ENCODE results near the gene ZNF335.
A peak's percentile ranks its signal among the peaks of the same experiment; 100 is the strongest.

The ZNF335 gene, protein sequence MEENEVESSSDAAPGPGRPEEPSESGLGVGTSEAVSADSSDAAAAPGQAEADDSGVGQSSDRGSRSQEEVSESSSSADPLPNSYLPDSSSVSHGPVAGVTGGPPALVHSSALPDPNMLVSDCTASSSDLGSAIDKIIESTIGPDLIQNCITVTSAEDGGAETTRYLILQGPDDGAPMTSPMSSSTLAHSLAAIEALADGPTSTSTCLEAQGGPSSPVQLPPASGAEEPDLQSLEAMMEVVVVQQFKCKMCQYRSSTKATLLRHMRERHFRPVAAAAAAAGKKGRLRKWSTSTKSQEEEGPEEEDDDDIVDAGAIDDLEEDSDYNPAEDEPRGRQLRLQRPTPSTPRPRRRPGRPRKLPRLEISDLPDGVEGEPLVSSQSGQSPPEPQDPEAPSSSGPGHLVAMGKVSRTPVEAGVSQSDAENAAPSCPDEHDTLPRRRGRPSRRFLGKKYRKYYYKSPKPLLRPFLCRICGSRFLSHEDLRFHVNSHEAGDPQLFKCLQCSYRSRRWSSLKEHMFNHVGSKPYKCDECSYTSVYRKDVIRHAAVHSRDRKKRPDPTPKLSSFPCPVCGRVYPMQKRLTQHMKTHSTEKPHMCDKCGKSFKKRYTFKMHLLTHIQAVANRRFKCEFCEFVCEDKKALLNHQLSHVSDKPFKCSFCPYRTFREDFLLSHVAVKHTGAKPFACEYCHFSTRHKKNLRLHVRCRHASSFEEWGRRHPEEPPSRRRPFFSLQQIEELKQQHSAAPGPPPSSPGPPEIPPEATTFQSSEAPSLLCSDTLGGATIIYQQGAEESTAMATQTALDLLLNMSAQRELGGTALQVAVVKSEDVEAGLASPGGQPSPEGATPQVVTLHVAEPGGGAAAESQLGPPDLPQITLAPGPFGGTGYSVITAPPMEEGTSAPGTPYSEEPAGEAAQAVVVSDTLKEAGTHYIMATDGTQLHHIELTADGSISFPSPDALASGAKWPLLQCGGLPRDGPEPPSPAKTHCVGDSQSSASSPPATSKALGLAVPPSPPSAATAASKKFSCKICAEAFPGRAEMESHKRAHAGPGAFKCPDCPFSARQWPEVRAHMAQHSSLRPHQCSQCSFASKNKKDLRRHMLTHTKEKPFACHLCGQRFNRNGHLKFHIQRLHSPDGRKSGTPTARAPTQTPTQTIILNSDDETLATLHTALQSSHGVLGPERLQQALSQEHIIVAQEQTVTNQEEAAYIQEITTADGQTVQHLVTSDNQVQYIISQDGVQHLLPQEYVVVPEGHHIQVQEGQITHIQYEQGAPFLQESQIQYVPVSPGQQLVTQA (N-terminal part only)

GRCh38 chr20:45971675-45972499, at the start of gene ZNF335:
Gene ZNF335, minus strand, starts transcription at chr20:45972203. Its CDS starts 793 bp downstream, at chr20:45971410.
- DNase-seq, result peak; percentile 99

- no peak for DNase-seq
Measured at GRCh38 chr20:46020555-46020954, 48.6 kb upstream of the ZNF335 start.

- DNase-seq, result no peak
Measured at GRCh38 chr20:46018611-46019010, 46.6 kb upstream of the ZNF335 start.

DNA sequence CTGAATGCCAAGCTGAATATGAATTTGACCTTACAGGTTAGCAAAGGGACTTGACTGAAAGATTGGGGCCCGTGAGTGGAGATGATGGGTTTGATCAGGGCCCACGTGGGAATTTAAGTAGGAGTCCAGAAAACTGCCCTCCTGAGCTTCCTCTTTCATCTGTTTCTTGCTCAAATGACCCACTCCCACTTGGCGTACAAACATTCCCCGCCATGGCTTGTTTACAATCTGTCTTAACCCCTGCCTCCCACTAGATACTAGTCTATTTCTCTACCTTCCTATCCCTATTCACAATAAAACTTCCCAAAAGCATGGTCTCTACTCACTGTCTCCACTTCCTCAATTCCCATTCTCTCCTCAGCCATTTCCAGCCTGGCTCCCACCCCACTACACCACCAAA, 46.1 kb upstream of the ZNF335 start:
- DNase-seq, result no peak

DNA sequence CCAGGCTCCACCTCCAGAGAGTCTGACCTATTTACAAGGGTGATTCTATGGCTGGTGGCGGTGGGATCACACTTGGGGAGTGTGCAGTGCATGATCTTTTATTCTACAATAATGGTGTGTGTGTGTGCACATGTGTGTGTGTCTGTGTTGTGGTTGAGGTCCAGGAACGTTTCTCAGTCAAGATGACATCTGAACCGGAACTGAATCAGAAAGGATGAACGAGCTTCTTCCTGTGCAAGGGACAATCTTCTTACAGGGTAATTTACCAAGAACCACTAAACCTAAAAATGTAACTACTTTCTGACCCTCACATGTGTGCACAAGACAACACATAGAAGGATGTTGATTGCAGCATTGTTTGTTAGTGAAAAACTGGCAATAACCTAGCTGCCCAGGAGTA, 45.3 kb upstream of the ZNF335 start:
- DNase-seq, result no peak

DNA sequence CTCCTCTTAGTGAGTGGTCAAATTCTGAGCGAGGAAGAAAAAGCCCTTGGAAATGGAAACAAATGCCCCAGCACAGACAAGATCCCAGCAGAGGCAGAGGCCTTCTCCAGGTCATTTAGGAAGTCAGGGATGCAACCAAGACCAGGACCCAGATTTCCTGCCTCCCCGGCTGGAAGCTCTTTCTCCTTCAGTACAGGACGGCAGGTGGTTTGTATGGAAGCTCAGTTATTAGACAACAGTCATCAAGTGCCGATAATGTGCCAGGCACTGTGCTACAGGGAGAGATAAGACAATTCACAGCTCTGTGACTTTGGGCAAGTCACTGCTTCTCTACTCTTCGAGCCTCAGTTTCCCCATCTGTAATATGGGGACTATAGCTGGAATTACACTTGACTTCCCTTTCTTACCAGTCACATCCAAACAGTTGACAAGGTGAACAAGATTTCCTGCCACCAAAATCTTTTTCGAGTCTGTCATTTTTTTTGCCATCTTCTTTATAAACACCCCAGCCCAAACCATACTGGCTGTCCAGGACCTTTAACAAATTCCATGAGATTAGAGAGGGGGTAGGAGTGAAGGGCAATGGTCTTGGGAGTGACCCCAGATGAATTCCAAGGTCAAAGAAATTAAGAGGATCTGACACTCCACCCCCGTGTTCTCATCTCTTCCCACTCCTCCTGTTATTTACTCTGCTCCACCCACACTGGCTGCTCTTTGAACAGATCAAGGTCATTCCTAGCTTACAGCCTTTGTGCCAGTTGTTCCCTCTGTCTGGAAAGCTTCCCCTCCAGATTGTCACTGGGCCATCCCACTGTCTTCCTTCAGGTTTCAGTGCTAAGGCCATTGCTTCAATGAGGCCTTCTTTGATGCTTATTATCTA, 42.8 kb upstream of the ZNF335 start:
- no peak for DNase-seq

DNA sequence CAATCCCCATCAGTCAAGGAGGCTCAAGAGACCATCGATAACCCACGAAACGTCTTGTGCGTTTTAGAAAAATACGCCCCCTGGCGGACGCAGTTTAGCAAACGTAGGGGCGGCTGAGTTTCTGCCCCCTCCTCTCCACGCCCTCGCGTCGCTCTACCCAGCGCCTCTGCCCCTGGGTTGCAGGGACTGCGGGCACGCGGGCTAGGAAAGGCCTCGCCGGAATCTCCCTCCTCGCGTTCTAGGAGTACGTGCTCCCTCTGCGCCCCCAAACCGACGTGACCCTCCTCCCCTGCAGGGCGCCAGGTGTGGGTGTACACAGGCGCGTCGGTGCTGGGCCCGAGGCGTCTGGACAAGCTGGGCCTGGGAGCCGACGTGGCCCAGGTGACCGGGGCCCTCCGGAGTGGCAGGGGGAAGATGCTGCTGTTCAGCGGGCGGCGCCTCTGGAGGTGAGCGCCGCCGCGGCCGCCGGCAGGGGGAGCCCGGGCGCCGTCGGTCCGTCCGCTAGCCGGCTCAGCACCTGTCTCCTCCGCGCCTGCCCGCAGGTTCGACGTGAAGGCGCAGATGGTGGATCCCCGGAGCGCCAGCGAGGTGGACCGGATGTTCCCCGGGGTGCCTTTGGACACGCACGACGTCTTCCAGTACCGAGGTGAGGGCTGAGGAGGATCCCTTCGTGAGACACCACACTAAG, 42.0 kb upstream of the ZNF335 start:
- no peak for DNase-seq

GRCh38 chr20:46013322-46013828, 41.4 kb upstream of the ZNF335 start:
- no peak for DNase-seq

DNA sequence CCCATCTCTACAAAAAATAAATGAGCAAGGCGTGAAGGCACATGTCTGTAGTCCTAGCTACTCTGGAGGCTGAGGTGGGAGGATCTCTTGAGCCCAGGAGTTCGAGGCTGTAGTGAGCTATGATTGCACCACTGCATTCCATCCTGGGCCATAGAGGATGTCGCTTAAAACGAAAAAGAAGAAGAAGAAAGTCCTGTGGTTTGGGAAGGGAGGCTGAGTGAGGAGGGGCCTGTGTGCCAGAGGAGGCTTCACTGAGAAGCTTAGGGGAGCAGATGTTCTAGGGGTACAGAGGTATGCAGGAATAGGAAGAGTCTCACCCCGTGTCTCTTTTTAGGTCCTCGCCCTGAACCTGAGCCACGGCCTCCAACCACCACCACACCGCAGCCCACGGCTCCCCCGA, 40.9 kb upstream of the ZNF335 start:
- no peak for DNase-seq

- no peak for DNase-seq
Measured at GRCh38 chr20:46011631-46012482, 39.9 kb upstream of the ZNF335 start.

GRCh38 chr20:46010491-46011391, 38.7 kb upstream of the ZNF335 start:
- no peak for DNase-seq

GRCh38 chr20:46009816-46010215, 37.8 kb upstream of the ZNF335 start:
- DNase-seq, result no peak

DNA sequence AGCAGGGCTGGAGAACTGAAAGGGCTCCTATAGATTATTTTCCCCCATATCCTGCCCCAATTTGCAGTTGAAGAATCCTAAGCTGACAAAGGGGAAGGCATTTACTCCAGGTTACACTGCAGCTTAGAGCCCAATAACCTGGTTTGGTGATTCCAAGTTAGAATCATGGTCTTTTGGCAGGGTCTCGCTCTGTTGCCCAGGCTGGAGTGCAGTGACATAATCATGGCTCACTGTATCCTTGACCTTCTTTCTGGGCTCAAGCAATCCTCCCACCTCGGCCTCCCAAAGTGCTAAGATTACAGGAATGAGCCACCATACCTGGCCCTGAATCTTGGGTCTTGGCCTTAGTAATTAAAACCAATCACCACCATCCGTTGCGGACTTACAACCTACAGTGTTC, 35.7 kb upstream of the ZNF335 start:
- DNase-seq, result no peak

DNA sequence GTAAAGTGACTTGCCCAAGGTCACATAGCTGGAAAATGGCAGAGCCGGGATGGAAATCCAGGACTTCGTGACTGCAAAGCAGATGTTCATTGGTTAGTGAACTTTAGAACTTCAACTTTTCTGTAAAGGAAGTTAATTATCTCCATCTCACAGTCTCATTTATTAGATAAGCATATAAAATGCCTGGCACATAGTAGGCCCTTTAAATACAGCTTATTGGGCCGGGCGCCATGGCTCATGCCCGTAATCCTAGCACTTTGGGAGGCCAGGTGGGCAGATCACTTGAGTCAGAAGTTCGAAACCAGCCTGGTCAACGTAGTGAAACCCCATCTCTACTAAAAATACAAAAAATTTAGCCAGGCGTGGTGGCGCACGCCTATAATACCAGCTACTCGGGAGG, 35.0 kb upstream of the ZNF335 start:
- DNase-seq, result no peak

GRCh38 chr20:46006022-46006705, 34.2 kb upstream of the ZNF335 start:
- no peak for DNase-seq

- DNase-seq, result no peak
Measured at GRCh38 chr20:46004889-46005473, 33.0 kb upstream of the ZNF335 start.

DNA sequence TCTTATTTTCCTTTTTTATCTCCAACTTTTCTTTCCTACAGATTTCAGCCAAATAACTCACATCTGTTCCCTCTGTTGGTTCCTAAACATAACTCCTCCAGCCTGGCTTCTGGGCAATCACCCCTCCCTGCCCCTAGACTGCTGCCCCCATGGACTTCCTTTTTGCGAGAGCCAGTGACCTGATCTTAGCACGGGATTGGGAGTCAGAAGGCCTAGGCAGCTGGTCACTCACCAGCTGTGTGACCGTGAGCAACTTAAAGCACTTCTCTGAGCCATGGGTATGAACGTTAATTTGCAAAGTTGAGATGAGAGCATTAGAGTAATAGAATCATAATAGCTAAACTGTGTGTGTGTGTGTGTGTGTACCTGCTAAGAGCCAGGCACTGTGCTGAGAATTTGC, 32.2 kb upstream of the ZNF335 start:
- no peak for DNase-seq

Data from GOT3 (cell line).